SK-MEL-5 (cell line): ENCODE results near the gene PSD4. TPM values are rescaled to one million over a fixed set of nuclear protein-coding genes. Genes with fewer than 3 reads are reported as not detected.

Experiments
- DNase-seq: peaks from one replicate; pipeline ENCODE4 v3.0.0-alpha.2; 2016; ENCODE audit warnings: low read depth, low spot score
- in situ Hi-C: cut with HindIII; loops from 2 replicates; pipeline ENCODE4 v1.10.0; 2016; ENCODE audit warnings: low sequenced_read_pairs, high pct_unique_total_duplicates, low pct_unique_long_range_greater_than_20kb
- polyA plus RNA-seq, 2 experiments: library from polyadenylated mRNA; depleted of rRNA; stranded (reverse); fragments of >200 nt; gene quantifications; 2 replicates each; pipeline ENCODE4 v1.2.3, GENCODE V29; 2015
- total RNA-seq: library from RNA; depleted of rRNA; stranded (reverse); fragments of >200 nt; shearing (Covaris generic); gene quantifications from 2 replicates; pipeline ENCODE4 v1.2.3, GENCODE V29; 2014; rRNA removed

PSD4 gene
- total RNA-seq, result 0.43 and 0.63 TPM in 2 replicates
- 0.33 and 0.54 TPM in 2 replicates for polyA plus RNA-seq (2015; cell fraction: cytosol; rRNA removed)
- 0.53 and 1.0 TPM in 2 replicates for polyA plus RNA-seq (2015; cell fraction: nucleus; rRNA removed)

DNA sequence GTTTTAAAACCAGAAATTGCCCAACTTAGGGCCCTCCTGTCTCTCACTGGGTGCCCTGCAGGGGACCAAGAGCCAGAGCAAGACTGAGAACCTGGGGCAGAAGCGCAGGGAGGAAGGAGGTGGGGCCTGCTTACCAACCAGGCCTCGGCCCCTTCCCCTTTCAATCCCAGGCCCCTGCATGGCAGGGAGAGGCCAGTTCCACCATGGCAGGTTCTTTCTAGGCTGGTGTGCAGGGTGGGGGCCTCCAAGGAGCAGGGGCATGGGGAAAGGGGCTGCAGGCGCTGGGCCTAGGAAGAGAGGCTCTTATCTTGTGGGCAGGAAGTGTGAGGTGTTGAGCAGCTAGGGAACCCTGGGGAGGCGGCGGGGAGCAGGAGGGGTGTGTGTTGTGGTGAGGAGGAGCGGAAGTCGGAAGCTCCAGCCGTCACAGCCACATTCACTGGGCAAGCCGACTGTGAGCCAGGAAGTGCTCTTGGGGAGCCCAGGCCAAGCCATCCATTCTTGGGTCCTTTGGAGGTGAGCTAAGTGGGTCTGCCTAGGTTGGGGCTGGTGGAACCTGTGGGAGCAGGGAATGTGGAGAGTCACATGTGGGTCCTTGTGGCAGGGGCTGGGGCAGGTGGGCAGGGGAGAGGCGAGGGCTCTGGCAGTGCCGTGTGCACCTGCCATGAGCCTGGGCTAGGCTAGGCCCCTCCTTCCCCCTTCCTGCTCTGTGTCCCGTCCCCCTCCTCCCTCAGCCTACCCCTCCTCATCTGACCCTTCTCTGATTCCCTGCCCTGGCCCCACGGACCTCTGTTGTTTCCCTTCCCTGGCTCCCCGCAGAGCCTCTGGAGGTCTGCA is at the start of gene PSD4:
Gene PSD4 (plus strand): TSS at position 430 of the 834 bp plus-strand sequence. CDS start 8,486 bp downstream, outside the sequence.
- in situ Hi-C loops, result no loop called here
- no peak for DNase-seq

DNA sequence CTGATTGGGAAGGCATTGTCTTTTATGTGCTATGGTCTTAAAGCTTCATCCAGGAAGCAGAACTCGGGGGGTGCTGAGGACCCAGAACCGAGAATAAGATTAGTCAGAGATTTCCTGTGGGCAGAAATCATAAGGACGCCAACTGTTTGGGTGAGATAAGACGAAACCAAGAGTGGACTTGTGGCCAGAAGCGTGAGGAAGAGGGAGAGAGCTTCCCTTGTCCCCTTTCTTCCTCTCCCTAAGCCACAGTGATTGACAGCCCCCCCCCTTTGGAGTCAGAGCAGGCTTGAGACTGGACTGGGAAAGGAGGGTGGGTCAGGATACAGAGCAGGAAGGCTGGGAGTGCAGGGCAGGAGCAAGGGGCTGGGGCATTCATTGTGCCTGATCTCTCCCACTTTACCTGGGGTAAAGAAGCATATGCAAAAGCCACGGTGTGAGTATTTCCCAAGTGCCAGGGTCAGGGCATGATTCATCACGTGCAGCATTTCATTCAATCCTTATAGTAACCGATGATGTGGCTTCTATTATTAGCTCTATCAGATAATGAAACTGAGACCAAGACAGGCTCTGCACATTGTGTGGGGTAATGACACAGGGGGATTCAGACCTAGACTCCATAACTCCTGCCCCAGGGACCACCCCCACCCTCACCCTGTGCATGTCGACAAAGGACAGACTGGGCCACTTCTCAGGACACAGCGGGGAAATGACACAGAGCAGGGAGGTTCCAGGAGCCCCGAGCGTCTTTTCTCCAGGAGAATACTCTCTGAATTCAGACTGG is 49.4 kb upstream of the PSD4 start:
- in situ Hi-C loops, result no loop called here
- DNase-seq, result no peak

DNA sequence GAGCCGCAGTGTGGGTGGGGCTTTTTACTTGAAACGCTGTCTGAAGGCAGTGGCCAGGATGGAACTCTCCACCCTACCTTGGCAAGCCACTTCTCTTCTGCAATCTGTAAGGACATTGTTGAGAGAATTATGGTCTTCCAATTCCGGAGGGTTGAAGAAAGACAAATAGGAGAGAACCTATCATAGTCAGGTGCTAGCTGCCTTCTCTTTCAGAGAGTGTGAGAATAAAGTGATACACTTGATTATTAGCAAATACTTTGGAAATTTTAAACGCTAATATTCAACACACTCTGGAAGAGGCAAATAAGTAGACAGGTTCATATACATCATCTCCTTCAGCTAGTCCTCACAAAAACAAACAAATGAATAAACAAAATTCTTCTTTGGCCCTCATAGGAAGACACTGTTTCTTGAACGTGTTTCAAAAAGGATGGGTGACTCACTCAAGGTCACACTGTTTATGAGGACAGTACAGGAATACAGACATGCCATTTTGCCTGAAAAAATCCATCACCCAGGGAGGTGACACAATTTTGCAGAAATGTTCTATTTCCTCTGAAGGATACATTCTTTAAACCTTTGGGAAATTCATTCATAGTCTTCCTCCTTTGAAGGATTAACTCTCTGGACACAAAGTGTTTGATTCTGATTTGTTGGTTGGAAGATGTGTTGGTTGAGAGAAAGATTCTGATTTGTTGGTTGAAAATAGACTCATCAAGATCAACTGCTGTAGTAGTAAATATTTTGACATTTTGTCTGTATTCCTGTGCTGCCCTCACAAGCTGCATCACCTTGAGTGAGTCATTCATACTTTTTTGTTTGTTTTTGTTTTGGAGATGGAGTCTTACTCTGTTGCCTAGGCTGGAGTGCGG is 48.6 kb upstream of the PSD4 start:
- in situ Hi-C loops, result no loop called here
- no peak for DNase-seq

DNA sequence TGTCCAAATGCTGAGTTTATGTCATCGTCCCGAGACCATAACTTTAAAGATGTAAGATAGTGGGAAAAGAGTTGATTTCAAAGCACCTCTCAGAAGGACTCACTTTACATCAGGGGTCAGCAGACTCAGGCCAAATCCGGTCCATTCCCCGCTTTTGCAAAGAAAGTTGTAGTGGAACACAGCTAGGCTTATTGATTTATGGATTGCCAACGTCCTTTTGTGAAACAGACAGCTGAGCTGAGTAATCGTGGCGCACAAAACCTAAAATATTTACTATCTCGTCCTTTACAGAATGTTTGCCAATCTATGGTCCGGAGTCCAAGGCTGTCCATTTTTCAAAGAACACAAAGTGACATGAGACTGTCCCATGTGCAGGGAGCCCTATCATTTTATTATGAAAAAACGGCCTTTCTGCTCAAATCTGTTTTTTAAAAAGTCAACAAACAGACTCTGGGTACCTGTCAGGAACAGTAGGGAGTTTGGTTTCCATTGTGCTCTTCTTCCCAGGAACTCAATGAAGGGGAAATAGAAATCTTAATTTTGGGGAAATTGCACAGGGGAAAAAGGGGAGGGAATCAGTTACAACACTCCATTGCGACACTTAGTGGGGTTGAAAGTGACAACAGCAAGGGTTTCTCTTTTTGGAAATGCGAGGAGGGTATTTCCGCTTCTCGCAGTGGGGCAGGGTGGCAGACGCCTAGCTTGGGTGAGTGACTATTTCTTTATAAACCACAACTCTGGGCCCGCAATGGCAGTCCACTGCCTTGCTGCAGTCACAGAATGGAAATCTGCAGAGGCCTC is 46.7 kb upstream of the PSD4 start, which contains the start of gene IL1RN:
Gene IL1RN (plus strand): TSS at position 754 of the 801 bp plus-strand sequence. CDS start 27 bp downstream, at position 781.
- no peak for DNase-seq
- in situ Hi-C loops, result no loop called here

DNA sequence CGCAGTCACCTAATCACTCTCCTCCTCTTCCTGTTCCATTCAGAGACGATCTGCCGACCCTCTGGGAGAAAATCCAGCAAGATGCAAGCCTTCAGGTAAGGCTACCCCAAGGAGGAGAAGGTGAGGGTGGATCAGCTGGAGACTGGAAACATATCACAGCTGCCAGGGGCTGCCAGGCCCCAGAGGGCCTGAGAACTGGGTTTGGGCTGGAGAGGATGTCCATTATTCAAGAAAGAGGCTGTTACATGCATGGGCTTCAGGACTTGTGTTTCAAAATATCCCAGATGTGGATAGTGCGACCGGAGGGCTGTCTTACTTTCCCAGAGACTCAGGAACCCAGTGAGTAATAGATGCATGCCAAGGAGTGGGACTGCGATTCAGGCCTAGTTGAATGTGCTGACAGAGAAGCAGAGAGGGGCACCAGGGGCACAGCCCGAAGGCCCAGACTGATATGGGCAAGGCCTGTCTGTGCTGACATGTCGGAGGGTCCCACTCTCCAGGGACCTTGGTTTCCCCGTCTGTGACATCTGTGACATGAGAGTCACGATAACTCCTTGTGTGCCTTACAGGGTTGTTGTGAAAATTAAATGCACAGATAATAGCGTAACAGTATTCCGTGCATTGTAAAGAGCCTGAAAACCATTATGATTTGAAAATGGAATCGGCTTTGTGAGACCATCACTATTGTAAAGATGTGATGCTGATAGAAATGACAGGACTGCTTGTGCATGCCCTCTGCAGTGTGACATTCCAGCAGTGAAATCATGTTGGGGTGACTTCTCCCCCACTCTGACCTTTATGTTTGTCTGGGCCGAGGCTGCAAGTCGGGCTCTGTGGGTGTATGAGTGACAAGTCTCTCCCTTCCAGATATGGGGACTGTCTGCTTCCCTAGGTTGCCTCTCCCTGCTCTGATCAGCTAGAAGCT is 45.9 kb upstream of the PSD4 start:
- in situ Hi-C loops, result no loop called here
- DNase-seq, result no peak

DNA sequence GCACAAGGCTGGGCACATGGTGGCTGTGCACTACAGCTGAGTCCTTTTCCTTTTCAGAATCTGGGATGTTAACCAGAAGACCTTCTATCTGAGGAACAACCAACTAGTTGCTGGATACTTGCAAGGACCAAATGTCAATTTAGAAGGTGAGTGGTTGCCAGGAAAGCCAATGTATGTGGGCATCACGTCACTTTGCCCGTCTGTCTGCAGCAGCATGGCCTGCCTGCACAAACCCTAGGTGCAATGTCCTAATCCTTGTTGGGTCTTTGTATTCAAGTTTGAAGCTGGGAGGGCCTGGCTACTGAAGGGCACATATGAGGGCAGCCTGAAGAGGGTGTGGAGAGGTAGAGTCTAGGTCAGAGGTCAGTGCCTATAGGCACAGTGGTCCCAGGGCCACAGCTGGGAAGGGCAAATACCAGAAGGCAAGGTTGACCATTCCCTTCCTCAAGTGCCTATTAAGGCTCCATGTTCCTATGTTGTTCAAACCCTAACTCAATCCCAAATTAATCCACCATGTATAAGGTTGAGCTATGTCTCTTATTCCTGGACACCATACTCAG is 44.2 kb upstream of the PSD4 start:
- no peak for DNase-seq
- in situ Hi-C loops, result no loop called here

DNA sequence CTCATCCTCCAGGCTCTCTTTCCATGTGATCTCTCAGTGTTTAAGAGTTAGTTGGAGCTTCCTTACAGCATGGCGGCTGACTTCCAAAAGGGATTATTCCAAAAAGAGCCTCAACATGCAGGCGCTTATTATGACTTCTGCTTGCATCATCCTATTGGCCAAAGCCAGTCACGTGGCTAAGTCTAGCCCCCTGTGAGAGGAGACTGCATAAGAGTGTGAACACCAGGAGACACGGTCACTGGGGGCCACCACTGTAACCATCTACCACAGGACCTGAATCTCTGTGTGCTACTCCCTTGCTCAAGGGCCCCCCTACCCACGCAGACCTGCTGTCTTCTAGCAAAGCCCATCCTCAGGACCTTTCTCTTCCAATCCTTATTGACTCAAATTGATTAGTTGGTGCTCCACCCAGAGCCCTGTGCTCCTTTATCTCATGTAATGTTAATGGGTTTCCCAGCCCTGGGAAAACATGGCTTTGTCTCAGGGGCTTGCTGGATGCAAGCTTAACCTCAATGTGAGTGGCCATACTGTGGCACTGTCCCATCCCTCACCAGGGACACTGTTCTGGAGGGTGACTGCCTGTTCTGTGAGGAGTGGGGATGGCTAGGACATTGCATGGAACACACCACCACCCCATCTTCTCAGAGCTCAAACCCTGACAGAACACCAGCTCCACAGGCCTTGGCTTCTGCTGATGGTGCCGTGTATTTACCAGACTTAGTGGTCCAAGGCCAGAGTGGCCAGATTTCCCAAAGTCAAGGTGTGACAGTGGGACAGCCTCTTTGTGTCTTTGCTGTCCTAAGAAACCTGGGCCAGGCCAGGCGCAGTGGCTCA is 42.2 kb upstream of the PSD4 start:
- no peak for DNase-seq
- in situ Hi-C loops, result no loop called here

DNA sequence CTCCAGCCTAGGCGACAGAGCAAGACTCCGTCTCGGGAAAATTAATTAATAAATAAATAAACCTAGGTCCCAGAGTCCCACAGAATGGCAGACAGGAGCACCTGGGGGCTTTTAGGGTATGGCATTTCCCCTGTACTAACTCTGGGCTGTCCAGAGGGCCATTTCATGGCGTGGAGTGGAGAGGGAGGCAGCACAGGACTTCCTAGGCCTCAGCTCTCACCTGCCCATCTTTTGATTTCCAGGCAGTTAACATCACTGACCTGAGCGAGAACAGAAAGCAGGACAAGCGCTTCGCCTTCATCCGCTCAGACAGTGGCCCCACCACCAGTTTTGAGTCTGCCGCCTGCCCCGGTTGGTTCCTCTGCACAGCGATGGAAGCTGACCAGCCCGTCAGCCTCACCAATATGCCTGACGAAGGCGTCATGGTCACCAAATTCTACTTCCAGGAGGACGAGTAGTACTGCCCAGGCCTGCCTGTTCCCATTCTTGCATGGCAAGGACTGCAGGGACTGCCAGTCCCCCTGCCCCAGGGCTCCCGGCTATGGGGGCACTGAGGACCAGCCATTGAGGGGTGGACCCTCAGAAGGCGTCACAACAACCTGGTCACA is 41.3 kb upstream of the PSD4 start:
- DNase-seq, result no peak
- in situ Hi-C loops, result no loop called here

DNA sequence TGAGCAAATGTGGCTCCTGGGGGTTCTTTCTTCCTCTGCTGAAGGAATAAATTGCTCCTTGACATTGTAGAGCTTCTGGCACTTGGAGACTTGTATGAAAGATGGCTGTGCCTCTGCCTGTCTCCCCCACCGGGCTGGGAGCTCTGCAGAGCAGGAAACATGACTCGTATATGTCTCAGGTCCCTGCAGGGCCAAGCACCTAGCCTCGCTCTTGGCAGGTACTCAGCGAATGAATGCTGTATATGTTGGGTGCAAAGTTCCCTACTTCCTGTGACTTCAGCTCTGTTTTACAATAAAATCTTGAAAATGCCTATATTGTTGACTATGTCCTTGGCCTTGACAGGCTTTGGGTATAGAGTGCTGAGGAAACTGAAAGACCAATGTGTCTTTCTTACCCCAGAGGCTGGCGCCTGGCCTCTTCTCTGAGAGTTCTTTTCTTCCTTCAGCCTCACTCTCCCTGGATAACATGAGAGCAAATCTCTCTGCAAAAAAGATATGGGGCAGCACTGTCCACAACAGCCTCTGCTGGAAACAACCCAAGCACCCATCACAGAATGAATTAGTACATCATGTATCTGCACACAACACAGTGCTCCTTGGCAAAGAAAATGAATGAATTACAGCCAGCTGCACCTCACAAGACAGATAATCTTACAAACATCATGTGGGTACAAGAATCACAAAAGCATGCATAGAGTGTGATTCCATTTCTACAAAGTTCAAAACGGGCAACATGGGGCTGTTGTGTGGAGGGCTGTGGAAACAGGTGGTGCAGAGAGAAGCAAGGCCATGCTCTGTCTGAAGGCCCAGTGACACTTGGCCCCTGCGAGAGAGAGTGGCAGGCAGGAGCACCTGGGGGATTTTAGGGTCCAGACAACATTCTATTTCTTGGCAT is 39.8 kb upstream of the PSD4 start:
- in situ Hi-C loops, result no loop called here
- DNase-seq, result no peak

DNA sequence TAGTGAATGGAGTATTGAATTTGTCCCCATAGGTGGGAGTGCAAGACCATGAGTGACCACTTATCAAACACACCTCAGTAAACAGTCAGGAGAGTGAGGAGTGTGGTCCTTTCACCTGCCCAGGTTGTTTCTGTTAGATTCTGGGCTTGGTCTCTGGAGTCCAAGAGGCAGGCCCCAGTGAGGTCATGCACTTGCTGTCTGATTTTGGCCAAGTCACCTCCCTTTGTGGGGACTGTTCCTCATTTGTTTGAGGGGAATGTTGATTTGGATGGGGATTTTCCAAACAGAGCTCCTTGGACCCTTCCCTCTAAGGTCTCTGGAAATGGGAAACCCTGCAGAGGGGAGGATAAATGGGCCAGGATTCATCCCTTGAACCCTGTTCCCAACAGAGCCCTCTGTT is 39.1 kb upstream of the PSD4 start:
- in situ Hi-C loops, result no loop called here
- no peak for DNase-seq

DNA sequence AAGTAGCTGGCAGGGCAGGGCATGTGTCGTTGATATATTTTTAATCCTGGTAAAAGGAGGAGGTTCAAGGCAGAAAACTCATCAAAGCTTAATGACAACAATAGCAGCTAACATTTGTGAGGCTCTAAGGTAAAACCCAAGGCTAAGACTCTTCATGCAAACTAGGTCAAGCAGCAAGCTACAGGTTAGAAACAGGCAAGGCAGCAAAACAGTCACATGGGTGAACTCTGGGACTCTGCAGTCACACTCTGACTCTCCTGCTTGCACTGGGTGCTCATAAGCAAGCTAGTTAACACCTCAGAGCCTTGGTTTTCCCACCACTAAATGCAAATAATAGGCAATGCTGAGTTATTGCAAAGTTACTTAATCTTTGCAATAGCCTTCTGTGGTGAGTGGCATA is 38.5 kb upstream of the PSD4 start:
- in situ Hi-C loops, result no loop called here
- no peak for DNase-seq

DNA sequence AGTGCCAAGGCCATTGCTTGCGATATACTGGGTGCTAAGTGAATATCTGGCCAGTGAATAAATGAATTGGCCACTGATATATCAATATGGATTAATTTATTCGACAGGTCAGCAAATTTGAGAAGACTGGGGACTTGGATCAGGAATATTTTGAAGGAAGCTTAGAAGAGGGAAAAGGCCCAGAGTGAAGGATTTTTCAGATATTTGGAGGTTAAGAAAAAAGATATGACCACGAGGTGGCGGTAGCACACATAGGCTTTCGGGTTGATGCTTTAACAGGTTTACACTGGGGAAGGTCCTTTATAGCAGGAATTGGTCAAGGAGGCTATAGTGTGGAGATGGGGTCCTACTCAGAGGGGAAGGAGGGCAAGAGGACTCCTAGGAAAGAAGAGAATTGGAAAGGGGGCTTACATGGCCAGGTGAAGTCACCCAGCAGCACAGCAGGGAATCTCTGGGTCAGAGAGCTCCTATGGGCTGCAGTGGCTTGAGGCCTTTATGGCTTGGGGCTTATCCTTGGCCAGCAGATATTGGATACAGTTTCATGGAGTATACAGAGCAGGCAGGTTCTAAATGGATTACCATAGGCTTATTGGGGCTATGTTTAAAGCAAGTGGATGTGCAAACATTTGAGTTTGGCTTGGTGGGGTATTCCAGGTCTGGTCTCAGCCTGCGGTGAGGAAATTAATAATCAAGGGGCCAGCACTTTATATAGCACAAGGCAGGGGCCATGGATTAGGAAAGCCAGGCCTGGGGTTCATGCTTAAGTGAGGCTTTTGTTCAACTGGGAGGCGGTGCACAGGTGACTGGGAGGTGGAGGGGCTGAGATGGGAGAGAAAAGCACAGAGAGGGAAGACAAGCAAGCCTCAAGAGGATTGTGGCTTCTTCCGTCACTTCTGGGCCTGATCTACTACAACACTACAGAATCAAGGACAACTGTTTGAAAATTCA is 36.7 kb upstream of the PSD4 start:
- in situ Hi-C loops, result no loop called here
- peak; percentile 53 for DNase-seq

DNA sequence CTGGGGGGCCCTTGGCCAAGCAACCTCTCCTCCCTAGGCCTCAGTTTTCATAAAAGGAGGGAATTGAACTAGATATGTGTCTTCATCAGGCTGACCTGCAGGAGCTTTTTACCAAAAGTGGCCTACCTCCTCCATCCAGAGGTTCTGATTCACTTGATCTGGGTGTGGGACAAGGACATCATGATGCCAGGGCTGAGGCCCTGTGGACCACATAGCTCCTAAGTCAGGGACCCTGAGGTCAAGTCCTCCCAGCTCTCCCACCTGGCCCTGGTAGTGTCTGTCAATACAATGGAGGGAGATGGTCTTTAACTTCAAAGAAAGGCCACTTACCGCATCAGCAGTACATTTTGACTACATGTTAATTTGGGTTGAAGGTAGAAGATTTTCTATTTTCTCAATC is 35.9 kb upstream of the PSD4 start:
- no peak for DNase-seq
- in situ Hi-C loops, result no loop called here
